ENCODE data around the gene MCF2L2.
A peak's percentile ranks its signal among the peaks of the same experiment; 100 is the strongest.

Gene MCF2L2

GRCh38 chr3:183268366-183268765 is 160.1 kb downstream of the MCF2L2 start:
- TF ChIP-seq POLR2A (IDR thresholded peaks at IDR 0.05; ENCODE audit: low read depth, low read length), result no peak
- DNase-seq (ENCODE audit: insufficient read length, low spot score) (no peak), FAIRE-seq (no peak)

DNA sequence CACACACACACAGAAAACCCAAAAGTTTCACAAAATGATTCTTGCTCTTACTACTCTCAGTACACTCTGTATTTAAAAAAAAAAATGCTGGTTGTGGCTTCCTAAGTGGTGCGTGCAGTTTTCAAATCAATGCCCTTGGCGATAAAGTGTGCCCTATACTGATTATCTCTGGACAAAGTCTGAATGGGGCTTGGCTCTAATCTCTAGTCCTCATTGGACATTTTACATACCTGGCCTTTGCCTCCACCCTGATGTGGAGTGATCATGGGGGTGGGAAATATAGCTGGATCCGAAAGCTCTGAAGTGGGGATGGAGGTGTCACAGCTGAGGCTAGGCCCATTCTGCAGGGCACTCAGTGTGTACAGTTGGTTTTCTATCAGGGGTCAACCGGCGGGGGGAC is 161.3 kb downstream of the MCF2L2 start:
- FAIRE-seq (no peak), DNase-seq (ENCODE audit: insufficient read length, low spot score) (no peak)
- TF ChIP-seq POLR2A (IDR thresholded peaks at IDR 0.05; ENCODE audit: low read depth, low read length), result no peak

DNA sequence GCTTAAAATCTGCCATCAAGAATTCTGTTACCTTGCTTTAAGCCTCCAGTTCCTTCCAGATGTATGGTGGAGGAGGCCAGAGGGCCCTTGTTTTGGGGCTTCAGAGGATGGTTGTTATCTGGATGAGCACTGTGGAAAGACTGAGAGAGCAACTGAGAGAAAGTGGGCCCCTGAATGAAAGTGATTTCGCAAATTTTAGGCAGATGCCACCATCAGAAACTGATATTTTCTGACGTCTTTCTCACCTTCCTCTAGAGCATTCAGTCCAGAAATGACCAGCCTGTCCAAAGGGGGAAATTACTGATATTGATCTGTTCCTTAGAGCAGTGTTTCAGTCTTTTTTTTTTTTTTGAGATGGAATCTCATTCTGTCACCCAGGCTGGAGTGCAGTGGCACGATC is 162.0 kb downstream of the MCF2L2 start:
- DNase-seq (ENCODE audit: insufficient read length, low spot score) (no peak), FAIRE-seq (no peak)

DNA sequence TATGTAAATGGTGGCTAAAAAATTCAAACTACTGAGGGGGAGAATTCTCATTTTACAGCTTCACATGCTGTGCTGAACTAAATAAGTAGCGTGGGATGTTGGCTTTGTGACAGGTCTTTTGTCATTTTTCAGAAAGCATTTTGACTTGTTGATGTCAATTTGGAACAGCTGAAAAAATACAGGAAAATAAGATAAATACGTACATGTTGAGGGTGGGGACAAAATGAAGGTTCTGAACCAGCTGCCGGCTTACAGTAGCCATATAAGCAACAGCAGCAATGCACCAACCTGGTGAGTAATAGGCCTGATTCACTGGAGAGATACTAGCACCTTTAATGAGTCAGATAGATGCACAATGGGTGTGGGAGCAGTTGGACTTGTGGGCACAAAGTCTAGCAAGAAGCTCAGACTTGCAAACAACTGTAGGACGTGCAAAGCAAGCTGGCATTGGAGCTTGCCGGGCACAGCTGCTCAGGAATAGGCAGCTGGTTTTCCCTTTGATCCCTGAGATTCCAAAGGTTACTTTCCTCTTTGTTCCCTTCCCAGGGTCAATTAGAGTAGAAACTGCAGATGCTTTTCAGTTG is 162.5 kb downstream of the MCF2L2 start:
- FAIRE-seq (peak; percentile 100), DNase-seq (ENCODE audit: insufficient read length, low spot score) (peak; percentile 81)
- no peak for TF ChIP-seq POLR2A (IDR thresholded peaks at IDR 0.05; ENCODE audit: low read depth, low read length)

More for the DNA sequence above, 162.0 kb downstream of the MCF2L2 start:
- no peak for TF ChIP-seq POLR2A (IDR thresholded peaks at IDR 0.05; ENCODE audit: low read depth, low read length)

- DNase-seq (ENCODE audit: insufficient read length, low spot score) (no peak), FAIRE-seq (peak; percentile 85)
- TF ChIP-seq POLR2A (IDR thresholded peaks at IDR 0.05; ENCODE audit: low read depth, low read length), result no peak
Measured at GRCh38 chr3:183265157-183265642, 163.2 kb downstream of the MCF2L2 start.

GRCh38 chr3:183264268-183264667 is 164.2 kb downstream of the MCF2L2 start:
- DNase-seq (ENCODE audit: insufficient read length, low spot score) (no peak), FAIRE-seq (peak; percentile 61)
- no peak for TF ChIP-seq POLR2A (IDR thresholded peaks at IDR 0.05; ENCODE audit: low read depth, low read length)

GRCh38 chr3:183262875-183263378 is 165.5 kb downstream of the MCF2L2 start:
- FAIRE-seq (peak; percentile 74), DNase-seq (ENCODE audit: insufficient read length, low spot score) (no peak)
- no peak for TF ChIP-seq POLR2A (IDR thresholded peaks at IDR 0.05; ENCODE audit: low read depth, low read length)

- TF ChIP-seq POLR2A (IDR thresholded peaks at IDR 0.05; ENCODE audit: low read depth, low read length), result no peak
- peak; percentile 27 for FAIRE-seq
- no peak for DNase-seq (ENCODE audit: insufficient read length, low spot score)
Measured at GRCh38 chr3:183261151-183261724, 167.2 kb downstream of the MCF2L2 start.

- no peak for DNase-seq (ENCODE audit: insufficient read length, low spot score)
- no peak for FAIRE-seq
Measured at GRCh38 chr3:183260167-183260904, 168.1 kb downstream of the MCF2L2 start.

GRCh38 chr3:183259621-183260020 is 168.8 kb downstream of the MCF2L2 start:
- no peak for TF ChIP-seq POLR2A (IDR thresholded peaks at IDR 0.05; ENCODE audit: low read depth, low read length)
- DNase-seq (ENCODE audit: insufficient read length, low spot score) (no peak), FAIRE-seq (peak; percentile 85)

More at GRCh38 chr3:183260167-183260904, 168.1 kb downstream of the MCF2L2 start:
- TF ChIP-seq POLR2A (IDR thresholded peaks at IDR 0.05; ENCODE audit: low read depth, low read length), result no peak

DNA sequence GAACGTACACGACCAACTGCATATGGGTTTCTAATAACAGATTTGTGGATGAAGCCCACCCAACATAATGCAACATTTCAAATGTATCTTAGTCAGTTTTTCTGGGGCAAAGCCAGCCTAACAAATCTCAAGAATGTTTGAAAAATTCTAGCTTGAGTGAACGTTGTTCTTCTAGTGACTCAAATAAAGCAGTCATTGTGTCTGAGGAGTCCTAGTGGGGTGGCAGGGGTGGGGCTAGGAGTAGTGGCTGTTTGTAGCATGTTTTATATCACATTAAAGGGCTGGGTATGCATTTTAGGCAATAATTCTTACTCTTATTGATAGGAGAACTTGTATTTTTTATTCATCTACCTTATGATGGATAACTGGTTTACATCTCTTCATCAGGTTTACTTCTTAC is 169.3 kb downstream of the MCF2L2 start:
- DNase-seq (ENCODE audit: insufficient read length, low spot score) (no peak), FAIRE-seq (peak; percentile 90)

GRCh38 chr3:183255348-183255730 is 173.1 kb downstream of the MCF2L2 start:
- FAIRE-seq (peak; percentile 89), DNase-seq (ENCODE audit: insufficient read length, low spot score) (no peak)
- TF ChIP-seq POLR2A (IDR thresholded peaks at IDR 0.05; ENCODE audit: low read depth, low read length), result no peak

More for the DNA sequence above, 169.3 kb downstream of the MCF2L2 start:
- no peak for TF ChIP-seq POLR2A (IDR thresholded peaks at IDR 0.05; ENCODE audit: low read depth, low read length)

GRCh38 chr3:183254487-183255347 is 173.7 kb downstream of the MCF2L2 start:
- FAIRE-seq, result no peak
- TF ChIP-seq POLR2A (IDR thresholded peaks at IDR 0.05; ENCODE audit: low read depth, low read length), result no peak
- no peak for DNase-seq (ENCODE audit: insufficient read length, low spot score)
